ENCODE results near the gene PIK3R1.
A peak's percentile ranks its signal among the peaks of the same experiment; 100 is the strongest.

The PIK3R1 gene

DNA sequence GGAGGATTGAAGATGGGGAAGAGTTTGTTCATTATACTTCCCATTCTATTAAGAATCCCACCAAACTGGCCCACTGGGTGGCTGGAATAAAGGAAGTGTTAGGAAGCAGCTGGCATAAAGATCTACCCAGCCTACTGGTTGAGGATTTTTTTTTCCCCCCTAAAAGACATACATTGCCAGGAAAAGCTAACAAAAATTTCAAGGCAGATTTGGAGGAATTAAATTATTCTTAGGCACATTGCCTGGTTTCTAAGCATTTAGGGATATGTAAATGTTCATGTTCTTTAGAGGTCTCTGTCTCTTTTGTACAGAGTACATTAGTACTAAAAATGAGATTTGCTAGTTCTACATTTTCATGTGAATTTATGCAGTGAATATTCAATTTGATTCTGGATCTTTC lies 8.3 kb downstream of the PIK3R1 start:
- Histone ChIP-seq H3K9me3 (ENCODE audit: control insufficient read depth in 5 of 5, low read length in 5 of 5) (peaks cover 0 to 7% (median 0%) of the 10 kb centered on the region in 5 donors), H3K27ac (ENCODE audit: low read depth, low read length) (peak overlapping the region; percentile 12), H3K9ac (ENCODE audit: low read length in 5 of 5) (no peak overlapping the region), H3K4me1 (ENCODE audit: control insufficient read depth in 5 of 5, insufficient read depth in 5 of 5, low read length in 5 of 5) (peaks cover 5 to 64% (median 60%) of the 10 kb centered on the region in 5 donors), H3K4me3 (ENCODE audit: low read depth in 1 of 5, low read length in 5 of 5) (no peak overlapping the region), H3K36me3 (ENCODE audit: control insufficient read depth in 5 of 5, insufficient read depth in 5 of 5, low read length in 5 of 5) (peaks cover 12 to 27% (median 15%) of the 10 kb centered on the region in 5 donors), H3K27me3 (ENCODE audit: control insufficient read depth in 5 of 5, insufficient read depth in 4 of 5, low read length in 5 of 5) (no peaks in the 10 kb centered on the region)

DNA sequence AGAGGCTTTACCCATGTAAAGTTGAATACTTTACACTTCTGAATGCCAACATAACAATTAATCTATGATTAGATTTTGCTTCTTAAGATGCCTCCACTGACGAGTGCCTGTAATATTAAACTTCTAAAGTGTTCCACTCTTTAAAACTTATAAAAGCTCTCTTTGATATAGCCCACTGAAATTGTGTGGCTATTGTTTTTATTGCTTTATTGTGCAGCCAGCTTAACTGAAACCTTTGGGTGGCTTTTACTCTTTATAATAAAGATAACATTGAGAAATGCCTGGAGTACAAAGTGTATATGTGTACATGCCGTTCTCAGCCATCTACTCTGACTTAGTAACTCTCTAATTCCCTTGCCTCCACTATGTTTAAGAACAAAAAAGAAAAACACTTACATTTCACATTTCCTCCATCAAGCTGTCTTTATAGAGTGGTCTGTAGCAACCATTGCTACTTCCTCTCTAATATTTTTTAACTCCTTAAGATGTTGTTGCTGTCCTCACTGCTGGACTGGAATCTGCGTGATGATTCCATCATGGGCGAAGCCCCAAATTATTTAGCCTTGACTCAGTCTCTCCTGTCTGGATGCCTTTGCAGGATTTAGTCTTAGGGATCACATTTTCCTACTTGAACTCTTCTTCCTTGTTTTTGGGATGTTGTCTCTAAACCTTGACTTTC lies 9.1 kb downstream of the PIK3R1 start:
- Histone ChIP-seq H3K9ac (ENCODE audit: low read length in 5 of 5) (no peak overlapping the region), H3K36me3 (ENCODE audit: control insufficient read depth in 5 of 5, insufficient read depth in 5 of 5, low read length in 5 of 5) (peaks cover 12 to 27% (median 15%) of the 10 kb centered on the region in 5 donors), H3K4me1 (ENCODE audit: control insufficient read depth in 5 of 5, insufficient read depth in 5 of 5, low read length in 5 of 5) (peaks cover 5 to 63% (median 57%) of the 10 kb centered on the region in 5 donors), H3K4me3 (ENCODE audit: low read depth in 1 of 5, low read length in 5 of 5) (no peak overlapping the region), H3K9me3 (ENCODE audit: control insufficient read depth in 5 of 5, low read length in 5 of 5) (peaks cover 0 to 7% (median 0%) of the 10 kb centered on the region in 5 donors), H3K27ac (ENCODE audit: low read depth, low read length) (no peak overlapping the region), H3K27me3 (ENCODE audit: control insufficient read depth in 5 of 5, insufficient read depth in 4 of 5, low read length in 5 of 5) (no peaks in the 10 kb centered on the region)

DNA sequence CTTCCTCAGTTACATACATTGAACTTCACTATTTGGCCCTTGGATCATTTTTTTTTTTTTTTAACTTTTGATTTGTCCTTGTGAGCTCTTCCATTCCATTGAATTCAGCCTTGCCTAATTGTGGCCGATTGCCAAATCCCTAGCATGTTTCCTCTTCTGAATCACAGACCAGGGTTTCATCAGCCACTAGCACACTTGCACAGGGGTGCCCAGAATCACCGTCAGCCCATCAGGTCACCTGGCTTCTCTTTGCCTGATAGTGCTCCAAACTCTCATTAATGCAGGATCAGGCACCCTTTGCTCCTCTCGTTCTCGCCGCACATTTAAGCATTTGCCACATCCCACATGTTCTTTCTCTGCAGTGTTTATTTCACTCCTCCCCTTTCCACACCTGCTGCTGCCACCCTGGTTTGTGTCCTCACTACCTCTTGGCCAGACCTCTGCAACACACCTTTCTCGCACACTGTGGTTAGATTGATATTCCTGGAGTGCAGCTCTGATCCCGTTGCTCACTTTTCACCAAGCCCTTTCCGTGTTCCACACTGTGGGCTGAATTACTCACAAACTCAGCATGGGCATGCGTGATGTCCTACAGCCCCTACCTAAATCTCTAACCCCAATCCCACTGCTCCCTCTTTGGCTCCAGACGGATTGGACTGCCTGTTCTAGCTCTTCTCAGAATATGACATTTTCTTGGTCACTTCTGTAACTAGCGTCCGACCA lies 9.8 kb downstream of the PIK3R1 start:
- Histone ChIP-seq H3K27ac (ENCODE audit: low read depth, low read length) (no peak overlapping the region), H3K27me3 (ENCODE audit: control insufficient read depth in 5 of 5, insufficient read depth in 4 of 5, low read length in 5 of 5) (no peaks in the 10 kb centered on the region), H3K36me3 (ENCODE audit: control insufficient read depth in 5 of 5, insufficient read depth in 5 of 5, low read length in 5 of 5) (peaks cover 13 to 29% (median 15%) of the 10 kb centered on the region in 5 donors), H3K4me1 (ENCODE audit: control insufficient read depth in 5 of 5, insufficient read depth in 5 of 5, low read length in 5 of 5) (peaks cover 5 to 63% (median 60%) of the 10 kb centered on the region in 5 donors), H3K9me3 (ENCODE audit: control insufficient read depth in 5 of 5, low read length in 5 of 5) (peaks cover 0 to 7% (median 0%) of the 10 kb centered on the region in 5 donors), H3K4me3 (ENCODE audit: low read depth in 1 of 5, low read length in 5 of 5) (peak overlapping the region in 3 of 5 donors; percentile 3 to 19 (median 13)), H3K9ac (ENCODE audit: low read length in 5 of 5) (peak overlapping the region in 1 of 5 donors; percentile 16)

DNA sequence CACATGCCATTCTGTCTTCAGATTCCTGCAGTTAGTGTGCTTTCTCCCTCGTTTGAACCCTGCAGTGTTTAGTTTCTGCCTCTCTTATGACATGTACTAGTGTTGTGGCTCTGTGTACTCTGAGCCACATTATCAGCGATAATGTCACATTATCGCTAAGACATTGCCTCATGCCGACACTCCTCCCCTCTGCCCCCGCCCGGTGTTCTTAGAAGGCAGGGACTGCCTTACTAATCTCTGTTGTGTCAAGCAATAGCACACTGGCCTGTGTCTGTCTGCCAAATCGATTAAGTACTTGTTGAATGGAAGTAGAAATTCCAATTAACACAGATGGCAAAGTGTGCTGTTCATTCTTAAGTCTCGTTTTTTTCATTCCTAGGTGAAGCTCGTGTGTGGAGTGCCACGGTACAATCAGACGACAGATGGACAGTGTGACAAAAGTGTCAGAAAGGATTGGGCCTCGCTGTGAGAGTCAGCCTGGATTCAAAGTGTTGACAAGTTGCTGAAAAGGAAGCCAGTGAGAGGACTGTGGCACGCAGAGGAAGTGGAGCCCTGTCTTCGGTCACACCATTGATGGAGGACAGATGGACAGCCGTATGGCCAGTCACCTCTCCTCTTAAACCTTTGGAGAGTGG lies 10.5 kb downstream of the PIK3R1 start:
- no peak overlapping the region for H3K27ac ChIP-seq (ENCODE audit: low read depth, low read length)

DNA sequence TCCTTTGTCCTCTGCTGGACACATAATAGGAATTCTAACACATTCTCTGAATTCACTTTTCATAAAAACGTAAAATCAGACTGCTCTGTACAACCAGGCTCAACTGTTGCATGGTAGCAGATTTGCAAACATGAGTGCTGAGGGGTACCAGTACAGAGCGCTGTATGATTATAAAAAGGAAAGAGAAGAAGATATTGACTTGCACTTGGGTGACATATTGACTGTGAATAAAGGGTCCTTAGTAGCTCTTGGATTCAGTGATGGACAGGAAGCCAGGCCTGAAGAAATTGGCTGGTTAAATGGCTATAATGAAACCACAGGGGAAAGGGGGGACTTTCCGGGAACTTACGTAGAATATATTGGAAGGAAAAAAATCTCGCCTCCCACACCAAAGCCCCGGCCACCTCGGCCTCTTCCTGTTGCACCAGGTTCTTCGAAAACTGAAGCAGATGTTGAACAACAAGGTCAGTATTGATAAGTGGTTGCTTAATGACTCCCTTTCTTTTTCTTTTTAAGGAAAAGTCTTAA lies 11.1 kb downstream of the PIK3R1 start:
- peaks cover 5 to 73% (median 67%) of the 10 kb centered on the region in 5 donors for H3K4me1 ChIP-seq (ENCODE audit: control insufficient read depth in 5 of 5, insufficient read depth in 5 of 5, low read length in 5 of 5)
- H3K27me3 ChIP-seq (ENCODE audit: control insufficient read depth in 5 of 5, insufficient read depth in 4 of 5, low read length in 5 of 5), result no peaks in the 10 kb centered on the region
- no peaks in the 10 kb centered on the region for H3K9me3 ChIP-seq (ENCODE audit: control insufficient read depth in 5 of 5, low read length in 5 of 5)
- no peak overlapping the region for H3K4me3 ChIP-seq (ENCODE audit: low read depth in 1 of 5, low read length in 5 of 5)
- H3K27ac ChIP-seq (ENCODE audit: low read depth, low read length), result no peak overlapping the region
- peaks cover 11 to 34% (median 18%) of the 10 kb centered on the region in 5 donors for H3K36me3 ChIP-seq (ENCODE audit: control insufficient read depth in 5 of 5, insufficient read depth in 5 of 5, low read length in 5 of 5)
- no peak overlapping the region for H3K9ac ChIP-seq (ENCODE audit: low read length in 5 of 5)

More for the DNA sequence above, 10.5 kb downstream of the PIK3R1 start:
- H3K4me1 ChIP-seq (ENCODE audit: control insufficient read depth in 5 of 5, insufficient read depth in 5 of 5, low read length in 5 of 5), result peaks cover 5 to 69% (median 61%) of the 10 kb centered on the region in 5 donors
- no peak overlapping the region for H3K4me3 ChIP-seq (ENCODE audit: low read depth in 1 of 5, low read length in 5 of 5)
- H3K36me3 ChIP-seq (ENCODE audit: control insufficient read depth in 5 of 5, insufficient read depth in 5 of 5, low read length in 5 of 5), result peaks cover 11 to 33% (median 18%) of the 10 kb centered on the region in 5 donors
- H3K9ac ChIP-seq (ENCODE audit: low read length in 5 of 5), result no peak overlapping the region
- H3K27me3 ChIP-seq (ENCODE audit: control insufficient read depth in 5 of 5, insufficient read depth in 4 of 5, low read length in 5 of 5), result no peaks in the 10 kb centered on the region
- peaks cover 0 to 2% (median 0%) of the 10 kb centered on the region in 5 donors for H3K9me3 ChIP-seq (ENCODE audit: control insufficient read depth in 5 of 5, low read length in 5 of 5)

DNA sequence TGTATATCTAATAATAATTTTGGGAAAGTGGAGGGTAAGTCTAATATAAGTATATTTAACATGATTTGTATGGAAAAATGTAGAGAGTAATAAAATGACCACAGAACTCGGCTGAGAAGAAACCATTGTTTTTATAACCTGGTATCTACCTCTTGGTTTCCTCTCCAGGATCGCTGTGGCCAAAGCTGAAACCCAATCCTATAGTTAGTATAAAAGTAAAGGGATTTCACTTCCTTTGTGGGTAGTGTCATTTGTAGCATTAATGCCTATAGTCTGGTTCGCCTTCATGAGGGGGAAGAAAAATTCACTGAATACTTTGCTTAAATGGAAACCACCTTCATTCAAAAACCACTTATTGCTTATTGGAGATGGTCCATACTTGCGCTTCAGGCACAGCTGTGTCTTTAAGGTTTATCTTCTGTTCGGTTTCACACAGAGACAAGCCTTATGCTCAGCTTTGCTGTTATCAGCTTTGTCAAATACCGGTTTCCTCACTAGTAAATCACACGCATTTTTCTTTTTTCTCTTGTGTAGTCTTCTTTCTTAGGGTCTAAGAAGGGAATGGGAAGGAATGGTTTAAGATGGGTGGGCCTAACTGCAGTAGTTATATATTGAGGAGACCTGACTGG lies 12.1 kb downstream of the PIK3R1 start:
- Histone ChIP-seq H3K4me1 (ENCODE audit: control insufficient read depth in 5 of 5, insufficient read depth in 5 of 5, low read length in 5 of 5) (peaks cover 5 to 70% (median 66%) of the 10 kb centered on the region in 5 donors), H3K27me3 (ENCODE audit: control insufficient read depth in 5 of 5, insufficient read depth in 4 of 5, low read length in 5 of 5) (no peaks in the 10 kb centered on the region), H3K27ac (ENCODE audit: low read depth, low read length) (no peak overlapping the region), H3K9ac (ENCODE audit: low read length in 5 of 5) (no peak overlapping the region), H3K36me3 (ENCODE audit: control insufficient read depth in 5 of 5, insufficient read depth in 5 of 5, low read length in 5 of 5) (peaks cover 11 to 34% (median 18%) of the 10 kb centered on the region in 5 donors), H3K9me3 (ENCODE audit: control insufficient read depth in 5 of 5, low read length in 5 of 5) (no peaks in the 10 kb centered on the region), H3K4me3 (ENCODE audit: low read depth in 1 of 5, low read length in 5 of 5) (no peak overlapping the region)

DNA sequence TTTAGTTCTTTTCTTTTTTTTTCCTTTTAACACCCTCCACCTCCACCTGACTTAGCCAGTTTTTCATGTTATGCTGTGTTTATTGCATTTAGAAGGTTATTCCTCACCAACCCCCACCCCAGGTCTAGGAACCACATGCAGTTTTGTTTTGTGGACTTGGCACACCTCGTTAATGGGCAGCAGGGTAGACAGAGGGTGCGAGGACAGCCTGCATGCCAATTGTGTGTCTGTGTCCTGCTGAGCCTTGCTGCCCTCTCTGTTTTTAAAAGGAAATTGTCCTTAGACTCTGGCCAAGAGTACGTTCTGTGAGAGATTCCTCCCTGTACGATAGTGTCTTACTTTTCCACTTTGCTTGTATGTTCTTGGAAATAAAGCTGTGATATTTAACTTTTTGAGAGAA lies 13.9 kb downstream of the PIK3R1 start:
- H3K4me3 ChIP-seq (ENCODE audit: low read depth in 1 of 5, low read length in 5 of 5), result peak overlapping the region in 1 of 5 donors; percentile 31
- peaks cover 5 to 64% (median 62%) of the 10 kb centered on the region in 5 donors for H3K4me1 ChIP-seq (ENCODE audit: control insufficient read depth in 5 of 5, insufficient read depth in 5 of 5, low read length in 5 of 5)
- H3K9me3 ChIP-seq (ENCODE audit: control insufficient read depth in 5 of 5, low read length in 5 of 5), result no peaks in the 10 kb centered on the region
- H3K9ac ChIP-seq (ENCODE audit: low read length in 5 of 5), result no peak overlapping the region
- peaks cover 11 to 34% (median 21%) of the 10 kb centered on the region in 5 donors for H3K36me3 ChIP-seq (ENCODE audit: control insufficient read depth in 5 of 5, insufficient read depth in 5 of 5, low read length in 5 of 5)
- H3K27ac ChIP-seq (ENCODE audit: low read depth, low read length), result no peak overlapping the region
- no peaks in the 10 kb centered on the region for H3K27me3 ChIP-seq (ENCODE audit: control insufficient read depth in 5 of 5, insufficient read depth in 4 of 5, low read length in 5 of 5)

DNA sequence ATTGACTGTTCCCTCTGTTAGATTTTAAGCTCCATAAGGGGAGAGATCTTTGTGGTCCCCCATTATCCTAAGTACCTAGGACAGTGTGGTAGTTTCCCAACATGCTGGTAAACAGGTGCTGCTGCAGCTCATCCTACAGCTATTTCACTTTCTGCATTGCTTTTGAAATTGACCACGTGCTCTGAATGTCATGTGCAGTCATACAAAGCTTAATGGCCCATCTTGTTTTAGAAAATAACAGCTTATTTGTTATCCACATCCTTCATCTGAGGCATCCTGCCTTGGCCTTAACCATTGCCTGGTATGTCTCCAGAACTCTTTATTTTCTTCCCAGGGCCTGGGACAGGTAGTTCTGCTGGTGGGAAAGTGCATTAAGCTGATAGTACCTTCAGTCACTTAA lies 14.7 kb downstream of the PIK3R1 start:
- Histone ChIP-seq H3K9me3 (ENCODE audit: control insufficient read depth in 5 of 5, low read length in 5 of 5) (no peaks in the 10 kb centered on the region), H3K27me3 (ENCODE audit: control insufficient read depth in 5 of 5, insufficient read depth in 4 of 5, low read length in 5 of 5) (no peaks in the 10 kb centered on the region), H3K4me1 (ENCODE audit: control insufficient read depth in 5 of 5, insufficient read depth in 5 of 5, low read length in 5 of 5) (peaks cover 3 to 60% (median 53%) of the 10 kb centered on the region in 5 donors), H3K4me3 (ENCODE audit: low read depth in 1 of 5, low read length in 5 of 5) (no peak overlapping the region), H3K9ac (ENCODE audit: low read length in 5 of 5) (no peak overlapping the region), H3K36me3 (ENCODE audit: control insufficient read depth in 5 of 5, insufficient read depth in 5 of 5, low read length in 5 of 5) (peaks cover 11 to 34% (median 21%) of the 10 kb centered on the region in 5 donors), H3K27ac (ENCODE audit: low read depth, low read length) (no peak overlapping the region)

DNA sequence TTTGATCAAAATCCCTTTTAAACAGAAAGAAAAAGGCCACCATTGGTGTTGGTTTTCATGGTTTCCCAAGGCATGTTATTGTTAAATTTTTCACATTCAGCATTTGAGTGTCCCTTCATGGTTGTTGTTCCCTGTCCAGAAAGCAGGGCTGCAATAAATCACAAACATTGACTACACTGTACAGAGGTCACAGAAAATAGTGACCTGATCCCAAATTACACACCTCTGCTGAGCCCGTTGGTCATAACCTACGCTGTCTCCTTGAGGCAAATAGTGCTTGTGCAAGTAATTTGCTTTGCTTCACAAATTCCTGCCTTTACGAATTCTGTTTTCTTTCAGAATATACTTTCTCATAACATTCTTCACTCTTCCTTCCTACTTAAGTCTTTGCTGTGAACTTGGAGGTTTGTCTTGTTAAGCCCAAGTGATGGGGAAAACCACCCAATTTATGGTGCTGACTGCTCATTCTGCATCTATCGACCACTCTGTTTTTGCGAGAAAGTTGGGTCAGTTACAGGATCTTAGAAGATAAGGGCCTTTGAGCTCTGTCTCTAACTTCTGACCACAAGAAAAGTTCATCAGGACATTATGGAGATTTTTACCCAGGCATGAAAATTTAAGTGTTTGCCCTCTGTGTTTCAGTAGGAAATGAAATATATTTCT lies 16.0 kb downstream of the PIK3R1 start:
- H3K9me3 ChIP-seq (ENCODE audit: control insufficient read depth in 5 of 5, low read length in 5 of 5), result no peaks in the 10 kb centered on the region
- no peaks in the 10 kb centered on the region for H3K27me3 ChIP-seq (ENCODE audit: control insufficient read depth in 5 of 5, insufficient read depth in 4 of 5, low read length in 5 of 5)
- no peak overlapping the region for H3K9ac ChIP-seq (ENCODE audit: low read length in 5 of 5)
- H3K4me1 ChIP-seq (ENCODE audit: control insufficient read depth in 5 of 5, insufficient read depth in 5 of 5, low read length in 5 of 5), result peaks cover 0 to 47% (median 40%) of the 10 kb centered on the region in 5 donors
- no peak overlapping the region for H3K27ac ChIP-seq (ENCODE audit: low read depth, low read length)
- peaks cover 4 to 29% (median 18%) of the 10 kb centered on the region in 5 donors for H3K36me3 ChIP-seq (ENCODE audit: control insufficient read depth in 5 of 5, insufficient read depth in 5 of 5, low read length in 5 of 5)
- no peak overlapping the region for H3K4me3 ChIP-seq (ENCODE audit: low read depth in 1 of 5, low read length in 5 of 5)
